Trophoblast cell (in vitro differentiated cells and primary cell): ENCODE measurements around the gene MCF2L.

ENCODE experiments used
- DNase-seq, 2 donors: peaks; one replicate each; pipeline ENCODE4 v3.0.0-alpha.2; 2016
- H2AFZ ChIP-seq: 2 replicates; pipeline ENCODE4 v1.6.1; 2013; ENCODE audit warnings: low read length, moderate library complexity, mild to moderate bottlenecking; ENCODE audit not compliant: insufficient read depth, poor library complexity
- H2AK5ac ChIP-seq: 2 replicates; pipeline ENCODE4 v1.6.1; 2013; ENCODE audit warnings: mild to moderate bottlenecking, low read length
- H2BK120ac ChIP-seq: 2 replicates; pipeline ENCODE4 v1.6.1; 2013; ENCODE audit warnings: low read length, mild to moderate bottlenecking, moderate library complexity; ENCODE audit not compliant: insufficient read depth, poor library complexity
- H2BK12ac ChIP-seq: 2 replicates; pipeline ENCODE4 v1.6.1; 2013; ENCODE audit warnings: mild to moderate bottlenecking, low read length, moderate library complexity
- H2BK5ac ChIP-seq: 2 replicates; pipeline ENCODE4 v1.6.1; 2013; ENCODE audit warnings: low read length, low read depth, moderate library complexity, mild to moderate bottlenecking; ENCODE audit not compliant: poor library complexity
- H3K14ac ChIP-seq: 2 replicates; pipeline ENCODE4 v1.6.1; 2013; ENCODE audit warnings: mild to moderate bottlenecking, low read length
- H3K18ac ChIP-seq: 2 replicates; pipeline ENCODE4 v1.6.1; 2013; ENCODE audit warnings: mild to moderate bottlenecking, low read length
- H3K23ac ChIP-seq: 2 replicates; pipeline ENCODE4 v1.6.1; 2013; ENCODE audit warnings: low read length
- H3K27ac ChIP-seq: 2 replicates; pipeline ENCODE4 v1.5.1; 2013; ENCODE audit warnings: low read depth, mild to moderate bottlenecking, inconsistent platforms, low read length, moderate library complexity
- H3K27me3 ChIP-seq: 2 replicates; pipeline ENCODE4 v1.6.1; 2013; ENCODE audit warnings: inconsistent platforms, mild to moderate bottlenecking, low read length, moderate library complexity; ENCODE audit not compliant: insufficient read depth
- H3K36me3 ChIP-seq, 2 experiments: 1 replicate in 1 of 2; 2 replicates in 1 of 2; pipeline ENCODE4 v1.6.1; 2013; ENCODE audit warnings: low read length in 2 of 2, mild to moderate bottlenecking in 2 of 2, moderate library complexity in 1 of 2; ENCODE audit not compliant: insufficient read depth in 2 of 2, control insufficient read depth in 1 of 2
- H3K4ac ChIP-seq: 2 replicates; pipeline ENCODE4 v1.6.1; 2013; ENCODE audit warnings: low read depth, mild to moderate bottlenecking, low read length, moderate library complexity
- H3K4me1 ChIP-seq, 2 experiments: 1 replicate in 1 of 2; 2 replicates in 1 of 2; pipeline ENCODE4 v1.6.1; 2013; ENCODE audit warnings: low read length in 2 of 2, mild to moderate bottlenecking in 2 of 2, moderate library complexity in 1 of 2; ENCODE audit not compliant: insufficient read depth in 2 of 2, control insufficient read depth in 1 of 2
- H3K4me2 ChIP-seq: 2 replicates; pipeline ENCODE4 v1.6.1; 2013; ENCODE audit warnings: inconsistent platforms, mild to moderate bottlenecking, low read length, moderate library complexity
- H3K4me3 ChIP-seq: 2 replicates; pipeline ENCODE4 v1.5.1; 2013; ENCODE audit warnings: mild to moderate bottlenecking, low read depth, low read length, inconsistent platforms
- H3K79me1 ChIP-seq: one replicate; pipeline ENCODE4 v1.6.1; 2013; ENCODE audit warnings: low read length
- H3K79me2 ChIP-seq: 2 replicates; pipeline ENCODE4 v1.6.1; 2013; ENCODE audit warnings: low read length, mild to moderate bottlenecking; ENCODE audit not compliant: control insufficient read depth, insufficient read depth, poor library complexity
- H3K9ac ChIP-seq: 2 replicates; pipeline ENCODE4 v1.6.1; 2013; ENCODE audit warnings: mild to moderate bottlenecking, low read length
- H3K9me3 ChIP-seq: 2 replicates; pipeline ENCODE4 v1.6.1; 2013; ENCODE audit warnings: low read depth, mild to moderate bottlenecking, control low read depth, inconsistent platforms, low read length; ENCODE audit not compliant: insufficient read depth
- H4K12ac ChIP-seq: 2 replicates; pipeline ENCODE4 v1.6.1; 2013; ENCODE audit warnings: low read depth, mild to moderate bottlenecking, low read length, moderate library complexity
- H4K8ac ChIP-seq: 2 replicates; pipeline ENCODE4 v1.6.1; 2013; ENCODE audit warnings: low read depth, mild to moderate bottlenecking, low read length, moderate library complexity
- H4K91ac ChIP-seq: one replicate; pipeline ENCODE4 v1.6.1; 2013; ENCODE audit warnings: low read depth, mild to moderate bottlenecking, low read length, moderate library complexity
- WGBS: extraction: QIAGEN DNeasy Blood & Tissue Kit; methylation state at CpG from one replicate; pipeline ENCODE4 v1.1.7; 2013; ENCODE audit warnings: missing lambda C conversion rate; ENCODE audit not compliant: insufficient read length, insufficient coverage; ENCODE audit errors: extremely low coverage; 5-methylcytosine and 5-hydroxymethylcytosine counted together

The MCF2L gene

GRCh38 chr13:113062691-113063090, 93.7 kb downstream of the MCF2L start:
- Histone ChIP-seq H3K9ac (no peak overlapping the region), H3K4ac (no peak overlapping the region), H3K36me3 (no peaks in the 10 kb centered on the region), H3K4me3 (no peak overlapping the region), H3K14ac (no peak overlapping the region), H2AK5ac (no peak overlapping the region), H3K18ac (no peak overlapping the region), H3K4me2 (no peak overlapping the region), H3K4me1 (no peaks in the 10 kb centered on the region), H3K79me1 (no peaks in the 10 kb centered on the region), H3K27me3 (no peaks in the 10 kb centered on the region), H2BK5ac (no peak overlapping the region), H4K8ac (no peak overlapping the region), H3K27ac (no peak overlapping the region), H4K91ac (no peak overlapping the region), H2AFZ (no peak overlapping the region), H4K12ac (no peak overlapping the region), H3K9me3 (peaks cover 13% of the 10 kb centered on the region), H3K79me2 (no peaks in the 10 kb centered on the region), H2BK120ac (no peak overlapping the region), H3K23ac (no peak overlapping the region), H2BK12ac (no peak overlapping the region)
- WGBS: no CpG with 5 or more reads among the region's 14 CpGs
- DNase-seq: no peak

GRCh38 chr13:113063091-113063491, 94.1 kb downstream of the MCF2L start:
- Histone ChIP-seq H2AFZ (no peak overlapping the region), H3K18ac (no peak overlapping the region), H3K9me3 (peaks cover 9% of the 10 kb centered on the region), H3K36me3 (no peaks in the 10 kb centered on the region), H3K79me2 (no peaks in the 10 kb centered on the region), H2BK120ac (no peak overlapping the region), H3K4me1 (no peaks in the 10 kb centered on the region), H2AK5ac (no peak overlapping the region), H3K79me1 (no peaks in the 10 kb centered on the region), H3K4me2 (no peak overlapping the region), H4K12ac (no peak overlapping the region), H2BK5ac (no peak overlapping the region), H3K27me3 (no peaks in the 10 kb centered on the region), H2BK12ac (no peak overlapping the region), H3K14ac (no peak overlapping the region), H4K91ac (no peak overlapping the region), H3K9ac (no peak overlapping the region), H3K23ac (no peak overlapping the region), H3K4ac (no peak overlapping the region), H4K8ac (no peak overlapping the region), H3K4me3 (no peak overlapping the region), H3K27ac (no peak overlapping the region)
- WGBS: no CpG with 5 or more reads among the region's 22 CpGs
- DNase-seq: no peak

GRCh38 chr13:113064000-113064533, 95.1 kb downstream of the MCF2L start:
- Histone ChIP-seq H2BK12ac (no peak overlapping the region), H3K4me2 (no peak overlapping the region), H4K91ac (no peak overlapping the region), H2BK5ac (no peak overlapping the region), H3K4me3 (no peak overlapping the region), H3K9me3 (peaks cover 4% of the 10 kb centered on the region), H3K23ac (no peak overlapping the region), H3K4me1 (no peaks in the 10 kb centered on the region), H2AK5ac (no peak overlapping the region), H4K12ac (no peak overlapping the region), H3K18ac (no peak overlapping the region), H4K8ac (no peak overlapping the region), H3K4ac (no peak overlapping the region), H3K79me2 (no peaks in the 10 kb centered on the region), H3K9ac (no peak overlapping the region), H3K79me1 (no peaks in the 10 kb centered on the region), H2AFZ (no peak overlapping the region), H3K27me3 (no peaks in the 10 kb centered on the region), H3K27ac (no peak overlapping the region), H2BK120ac (no peak overlapping the region), H3K36me3 (no peaks in the 10 kb centered on the region), H3K14ac (no peak overlapping the region)
- no peak for DNase-seq
- WGBS: no CpG with 5 or more reads among the region's 29 CpGs

GRCh38 chr13:113064534-113065405, 95.8 kb downstream of the MCF2L start:
- peaks cover 4% of the 10 kb centered on the region for H3K9me3 ChIP-seq
- no peak overlapping the region for H3K27ac ChIP-seq
- no peak overlapping the region for H3K4ac ChIP-seq
- no peak overlapping the region for H3K18ac ChIP-seq
- no peak overlapping the region for H4K12ac ChIP-seq
- H3K14ac ChIP-seq: no peak overlapping the region
- H2BK5ac ChIP-seq: no peak overlapping the region
- no peak overlapping the region for H2BK120ac ChIP-seq
- H3K27me3 ChIP-seq: no peaks in the 10 kb centered on the region
- no peak overlapping the region for H3K23ac ChIP-seq
- no peaks in the 10 kb centered on the region for H3K79me2 ChIP-seq
- no peak overlapping the region for H2AK5ac ChIP-seq
- no CpG with 5 or more reads among the region's 41 CpGs for WGBS
- H3K4me2 ChIP-seq: no peak overlapping the region
- no peaks in the 10 kb centered on the region for H3K4me1 ChIP-seq
- no peak overlapping the region for H4K8ac ChIP-seq
- no peaks in the 10 kb centered on the region for H3K79me1 ChIP-seq
- H4K91ac ChIP-seq: no peak overlapping the region
- peak in 1 of 2 donors; percentile 6 for DNase-seq
- no peak overlapping the region for H3K4me3 ChIP-seq
- no peak overlapping the region for H3K9ac ChIP-seq
- no peaks in the 10 kb centered on the region for H3K36me3 ChIP-seq
- H2BK12ac ChIP-seq: no peak overlapping the region
- no peak overlapping the region for H2AFZ ChIP-seq
